Retina (tissue), 1 donor: Measurements from ENCODE around the gene SPZ1.
"Not testable (repeated sequence)": the region's sequence is repeated elsewhere in the genome, so short reads cannot be mapped to it uniquely, and the experiment has no call there.

Experiments used
- DNase-seq: peaks from one replicate; pipeline ENCODE4 v3.0.0-alpha.2; 2016

The SPZ1 gene, protein sequence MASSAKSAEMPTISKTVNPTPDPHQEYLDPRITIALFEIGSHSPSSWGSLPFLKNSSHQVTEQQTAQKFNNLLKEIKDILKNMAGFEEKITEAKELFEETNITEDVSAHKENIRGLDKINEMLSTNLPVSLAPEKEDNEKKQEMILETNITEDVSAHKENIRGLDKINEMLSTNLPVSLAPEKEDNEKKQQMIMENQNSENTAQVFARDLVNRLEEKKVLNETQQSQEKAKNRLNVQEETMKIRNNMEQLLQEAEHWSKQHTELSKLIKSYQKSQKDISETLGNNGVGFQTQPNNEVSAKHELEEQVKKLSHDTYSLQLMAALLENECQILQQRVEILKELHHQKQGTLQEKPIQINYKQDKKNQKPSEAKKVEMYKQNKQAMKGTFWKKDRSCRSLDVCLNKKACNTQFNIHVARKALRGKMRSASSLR

DNA sequence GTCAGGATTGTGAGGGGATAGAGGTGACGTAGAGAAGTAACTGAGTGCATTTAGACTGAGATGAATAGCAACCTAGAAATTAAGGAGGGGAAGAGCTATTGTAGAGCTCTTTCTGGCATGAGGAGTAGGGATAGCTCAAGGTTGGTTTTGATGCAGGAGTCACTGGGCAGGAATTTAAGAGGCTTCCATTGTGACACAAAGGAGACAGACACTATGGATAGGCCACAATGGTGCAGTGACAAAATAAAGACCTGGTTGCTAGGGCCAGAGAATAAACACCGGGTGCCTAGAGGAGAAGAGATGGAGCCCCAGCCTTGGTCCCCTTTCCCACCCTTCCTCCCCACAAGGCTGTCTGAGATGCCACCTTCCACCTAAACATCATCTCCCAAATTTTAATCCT is at the start of gene SPZ1:
Gene SPZ1 (plus strand): TSS at position 301 of the 400 bp plus-strand sequence. CDS start 214 bp downstream, outside the sequence.
- no peak for DNase-seq

DNA sequence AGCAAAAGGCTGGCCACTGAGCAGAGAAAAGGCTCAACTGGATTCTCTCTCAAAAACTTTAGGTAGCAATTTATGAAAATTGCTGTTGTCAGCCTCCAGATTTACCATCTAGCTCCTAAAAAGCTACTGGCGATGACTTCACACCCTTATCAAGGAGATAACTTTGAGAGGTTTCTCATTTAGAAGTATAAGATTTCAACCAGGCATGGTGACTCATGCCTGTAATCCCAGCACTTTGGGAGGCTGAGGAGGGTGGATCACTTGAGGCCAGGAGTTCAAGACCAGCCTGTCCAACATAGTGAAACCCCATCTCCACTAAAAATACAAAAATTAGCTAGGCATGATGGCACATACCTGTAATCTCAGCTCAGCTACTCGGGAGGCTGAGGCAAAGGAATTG is 49.3 kb upstream of the SPZ1 start:
- DNase-seq = not testable (repeated sequence)

GRCh38 chr5:80275347-80275746 is 44.5 kb upstream of the SPZ1 start:
- DNase-seq = no peak

GRCh38 chr5:80276186-80276585 is 43.6 kb upstream of the SPZ1 start:
- no peak for DNase-seq

- DNase-seq = no peak
Measured at GRCh38 chr5:80277191-80277590, 42.6 kb upstream of the SPZ1 start.

GRCh38 chr5:80282054-80282453 is 37.7 kb upstream of the SPZ1 start:
- DNase-seq = no peak

DNA sequence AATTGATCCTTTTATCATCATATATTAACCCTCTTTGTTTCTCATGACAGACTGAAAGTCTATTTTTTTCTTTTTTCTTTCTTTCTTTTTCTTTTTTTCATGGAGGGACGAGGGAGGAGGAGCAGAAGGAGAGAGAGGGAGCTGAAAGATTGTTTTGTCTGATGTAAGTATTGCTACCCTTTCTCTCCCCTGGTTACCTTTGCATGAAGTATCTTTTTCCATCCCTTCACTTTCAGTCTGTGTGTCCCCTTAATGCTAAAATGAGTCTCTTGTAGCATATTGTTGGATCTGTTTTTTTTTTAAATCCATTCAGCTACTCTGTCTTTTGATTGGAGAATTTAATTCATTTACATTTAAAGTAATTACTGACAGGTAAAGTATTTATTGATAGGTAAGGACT is 36.4 kb upstream of the SPZ1 start:
- no peak for DNase-seq

DNA sequence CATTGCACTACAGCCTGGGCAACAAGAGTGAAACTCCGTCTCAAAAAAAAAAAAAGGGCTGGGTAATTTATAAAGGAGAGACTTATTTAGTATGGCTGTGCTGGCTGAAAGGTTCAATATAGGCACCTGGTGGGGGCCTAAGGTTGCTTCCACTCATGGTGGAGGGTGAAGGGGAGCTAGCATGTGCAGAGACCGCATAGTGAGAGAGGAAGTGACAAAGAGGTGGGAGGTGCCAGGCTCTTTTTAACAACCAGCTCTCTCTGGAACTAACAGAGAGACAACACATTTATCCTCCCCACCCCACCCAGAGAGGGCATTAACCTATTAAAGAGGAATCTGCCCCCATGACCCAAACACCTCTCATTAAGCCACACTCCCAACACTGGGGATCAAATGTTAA is 35.1 kb upstream of the SPZ1 start:
- no peak for DNase-seq

DNA sequence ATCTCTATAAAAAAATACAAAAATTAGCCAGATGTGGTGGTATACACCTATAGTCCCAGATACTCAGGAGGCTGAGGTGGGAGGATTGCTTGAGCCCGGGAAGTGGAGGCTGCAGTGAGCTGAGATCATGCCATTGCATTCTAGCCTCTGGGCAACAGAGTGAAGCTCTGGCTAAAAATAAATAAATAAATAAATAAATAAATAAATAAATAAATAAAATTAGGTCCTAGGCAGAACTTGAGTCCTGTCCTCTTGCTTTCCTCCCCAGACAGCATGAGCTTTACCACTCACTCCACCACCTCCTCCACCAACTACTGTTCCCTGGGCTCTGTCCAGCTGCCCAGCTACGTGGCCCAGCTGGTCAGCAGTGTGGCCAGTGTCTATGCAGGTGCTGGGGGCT is 31.6 kb upstream of the SPZ1 start:
- DNase-seq = no peak

DNA sequence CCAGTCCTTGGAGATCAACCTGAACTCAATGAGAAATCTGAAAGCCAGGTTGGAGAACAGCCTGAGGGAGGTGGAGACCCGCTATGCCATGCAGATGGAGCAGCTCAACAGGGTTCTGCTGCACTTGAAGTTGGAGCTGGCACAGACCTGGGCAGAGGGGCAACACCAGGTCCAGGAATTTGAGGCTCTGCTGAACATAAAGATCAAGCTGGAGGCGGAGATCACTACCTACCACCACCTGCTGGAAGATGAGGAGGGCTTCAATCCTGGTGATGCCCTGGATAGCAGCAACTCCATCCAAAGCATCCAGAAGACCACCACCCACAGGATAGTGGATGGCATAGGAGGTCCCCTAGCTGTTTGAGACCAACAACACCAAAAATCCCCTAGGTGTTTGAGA is 30.5 kb upstream of the SPZ1 start:
- DNase-seq = no peak

GRCh38 chr5:80291761-80292160 is 28.0 kb upstream of the SPZ1 start:
- no peak for DNase-seq

DNA sequence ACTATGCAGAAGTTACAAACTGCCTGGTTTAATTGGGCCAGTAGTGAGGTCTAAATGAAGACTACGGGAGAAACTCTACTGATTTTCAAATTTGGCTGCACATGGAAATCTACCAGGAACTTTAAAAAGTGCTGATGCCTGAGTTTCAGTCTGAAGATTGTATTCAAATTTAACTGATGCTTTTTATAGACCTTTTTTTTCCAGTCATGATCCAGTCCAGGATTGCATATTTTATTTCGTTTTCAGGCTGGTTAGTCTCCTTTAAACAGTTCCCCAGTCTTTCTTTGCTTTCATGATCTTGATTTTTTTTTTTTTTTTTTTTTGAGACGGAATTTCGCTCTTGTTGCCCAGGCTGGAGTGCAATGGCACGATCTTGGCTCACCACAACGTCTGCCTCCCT is 23.7 kb upstream of the SPZ1 start:
- DNase-seq = no peak

DNA sequence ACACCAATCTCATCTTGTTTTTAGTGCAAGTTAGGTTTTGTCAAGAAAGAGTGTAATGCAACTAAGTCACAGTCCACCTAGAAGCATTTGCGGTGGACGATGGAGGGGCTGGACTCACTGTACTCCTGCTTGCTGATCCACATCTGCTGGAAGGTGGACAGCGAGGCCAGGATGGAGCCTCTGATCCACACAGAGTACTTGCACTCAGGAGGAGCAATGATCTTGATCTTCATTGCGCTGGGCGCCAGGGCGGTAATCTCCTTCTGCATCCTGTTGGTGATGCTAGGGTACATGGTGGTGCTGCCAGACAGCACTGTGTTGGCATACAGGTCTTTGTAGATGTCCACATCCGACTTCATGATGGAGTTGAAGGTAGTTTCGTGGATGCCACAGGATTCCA is 20.2 kb upstream of the SPZ1 start:
- no peak for DNase-seq

- DNase-seq = no peak
Measured at GRCh38 chr5:80300125-80300524, 19.7 kb upstream of the SPZ1 start.

DNA sequence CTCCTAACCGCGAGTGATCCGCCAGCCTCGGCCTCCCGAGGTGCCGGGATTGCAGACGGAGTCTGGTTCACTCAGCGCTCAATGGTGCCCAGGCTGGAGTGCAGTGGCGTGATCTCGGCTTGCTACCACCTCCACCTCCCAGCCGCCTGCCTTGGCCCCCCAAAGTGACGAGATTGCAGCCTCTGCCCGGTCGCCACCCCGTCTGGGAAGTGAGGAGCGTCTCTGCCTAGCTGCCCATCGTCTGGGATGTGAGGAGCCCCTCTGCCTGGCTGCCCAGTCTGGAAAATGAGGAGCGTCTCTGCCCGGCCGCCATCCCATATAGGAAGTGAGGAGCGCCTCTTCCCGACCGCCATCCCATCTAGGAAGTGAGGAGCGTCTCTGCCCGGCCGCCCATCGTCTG is 19.0 kb upstream of the SPZ1 start:
- not testable (repeated sequence) for DNase-seq

DNA sequence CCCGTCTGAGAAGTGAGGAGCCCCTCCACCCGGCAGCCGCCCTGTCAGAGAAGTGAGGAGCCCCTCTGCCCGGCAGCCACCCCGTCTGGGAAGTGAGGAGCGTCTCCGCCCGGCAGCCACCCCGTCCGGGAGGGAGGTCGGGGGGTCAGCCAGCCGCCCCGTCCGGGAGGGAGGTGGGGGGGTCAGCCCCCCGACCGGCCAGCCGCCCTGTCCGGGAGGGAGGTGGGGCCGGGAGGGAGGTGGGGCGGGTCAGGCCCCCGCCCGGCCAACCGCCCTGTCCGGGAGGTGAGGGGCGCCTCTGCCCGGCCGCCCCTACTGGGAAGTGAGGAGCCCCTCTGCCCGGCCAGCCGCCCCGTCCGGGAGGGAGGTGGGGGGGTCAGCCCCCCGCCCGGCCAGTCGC is 18.5 kb upstream of the SPZ1 start:
- DNase-seq = not testable (repeated sequence)

- DNase-seq = no peak
Measured at GRCh38 chr5:80302636-80303035, 17.2 kb upstream of the SPZ1 start.

- DNase-seq = no peak
Measured at GRCh38 chr5:80308526-80308925, 11.3 kb upstream of the SPZ1 start.

GRCh38 chr5:80309871-80310665 is 9.7 kb upstream of the SPZ1 start:
- no peak for DNase-seq

DNA sequence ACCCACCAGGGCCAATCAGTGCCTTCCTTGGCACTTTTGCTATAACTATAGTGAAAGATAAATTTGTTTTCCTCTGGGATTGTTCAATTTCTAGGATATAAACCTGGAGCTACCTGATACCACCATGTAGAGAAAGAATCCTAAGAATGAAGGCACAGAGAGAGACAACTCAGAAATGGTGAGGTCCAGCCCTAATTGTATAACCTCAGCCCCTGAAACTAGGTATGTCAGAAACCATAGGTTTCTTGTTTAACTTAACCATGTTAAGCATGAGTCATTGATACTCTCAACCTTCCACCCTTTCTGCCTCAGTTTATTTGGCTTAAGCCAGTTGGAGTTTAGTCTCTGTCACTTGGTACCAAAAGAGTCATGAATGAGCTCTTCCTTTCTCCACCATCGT is 4.6 kb upstream of the SPZ1 start:
- no peak for DNase-seq

- peak; percentile 4 for DNase-seq
Measured at GRCh38 chr5:80318212-80318611, 1.6 kb upstream of the SPZ1 start.

DNA sequence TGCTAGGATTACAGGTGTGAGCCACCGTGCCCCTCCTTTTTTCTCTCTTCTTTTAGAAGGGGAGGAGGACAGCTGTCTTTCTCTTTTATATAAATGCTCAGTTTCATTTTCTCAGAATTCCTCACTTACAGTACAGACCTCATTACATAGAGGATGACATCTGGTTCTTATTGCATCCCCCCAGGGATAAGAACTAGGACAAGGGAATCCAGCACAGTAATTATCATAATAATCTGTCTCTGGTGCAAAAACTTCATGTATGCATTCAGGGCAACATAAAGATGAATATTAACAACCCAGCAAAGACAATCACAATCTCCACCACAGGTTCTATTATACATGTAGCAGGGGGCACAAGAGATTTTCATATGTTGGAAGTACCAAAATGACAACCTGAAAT is 5.1 kb downstream of the SPZ1 start:
- no peak for DNase-seq

DNA sequence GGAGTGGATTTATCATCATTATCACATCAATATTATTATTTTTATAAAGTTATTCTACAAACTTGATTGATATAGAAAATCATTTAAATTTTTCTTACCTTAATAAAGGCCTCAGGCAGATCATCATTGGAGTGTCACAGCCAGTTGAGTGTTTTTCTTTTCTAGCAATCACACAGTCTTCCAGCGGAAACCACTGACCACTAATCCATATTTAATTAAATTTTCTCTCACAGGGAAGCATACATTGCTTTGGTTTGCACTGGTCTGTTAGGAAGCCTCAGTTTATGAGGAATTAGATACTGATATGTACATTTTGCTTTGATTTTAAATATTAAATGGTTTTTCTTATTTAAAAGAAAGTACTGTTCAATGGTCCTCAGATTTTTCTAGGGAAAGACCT is 6.7 kb downstream of the SPZ1 start:
- DNase-seq = no peak

DNA sequence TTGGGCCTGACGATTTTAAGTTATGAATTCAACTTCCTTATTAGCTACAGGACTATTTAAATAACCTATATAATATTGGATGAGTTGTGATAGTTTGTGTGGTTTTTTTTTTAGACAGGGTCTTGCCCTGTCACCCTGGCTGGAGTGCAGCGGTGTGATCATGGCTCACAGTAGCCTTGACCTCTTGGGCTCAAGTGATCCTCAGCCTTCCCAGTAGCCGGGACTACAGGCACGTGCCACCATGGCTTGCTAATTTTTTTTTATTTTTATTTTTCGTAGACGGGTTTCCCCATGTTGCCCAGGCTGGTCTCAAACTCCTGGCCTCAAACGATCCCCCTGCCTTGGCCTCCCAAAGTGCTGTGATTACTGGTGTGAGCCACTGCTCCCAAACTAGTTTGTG is 17.6 kb downstream of the SPZ1 start:
- no peak for DNase-seq
